NB4 (cell line): Measurements from ENCODE around the gene YWHAE.

Experiments used
- CTCF ChIP-seq: IDR thresholded peaks from one replicate; pipeline ENCODE4 v1.5.1; 2012; ENCODE audit warnings: low read depth, low read length
- MYC ChIP-seq: IDR thresholded peaks from 2 replicates; pipeline ENCODE4 v1.6.1; 2011; ENCODE audit warnings: low read depth, low read length
- POLR2A ChIP-seq: IDR thresholded peaks from 2 replicates; pipeline ENCODE4 v1.6.1; 2011; ENCODE audit warnings: mild to moderate bottlenecking; ENCODE audit not compliant: insufficient read length; ENCODE audit errors: extremely low read depth
- TF ChIP-seq, protein P1 (sequence below): IDR thresholded peaks from 2 replicates; pipeline ENCODE4 v1.6.1; 2011; ENCODE audit warnings: low read depth, low read length

DNA sequence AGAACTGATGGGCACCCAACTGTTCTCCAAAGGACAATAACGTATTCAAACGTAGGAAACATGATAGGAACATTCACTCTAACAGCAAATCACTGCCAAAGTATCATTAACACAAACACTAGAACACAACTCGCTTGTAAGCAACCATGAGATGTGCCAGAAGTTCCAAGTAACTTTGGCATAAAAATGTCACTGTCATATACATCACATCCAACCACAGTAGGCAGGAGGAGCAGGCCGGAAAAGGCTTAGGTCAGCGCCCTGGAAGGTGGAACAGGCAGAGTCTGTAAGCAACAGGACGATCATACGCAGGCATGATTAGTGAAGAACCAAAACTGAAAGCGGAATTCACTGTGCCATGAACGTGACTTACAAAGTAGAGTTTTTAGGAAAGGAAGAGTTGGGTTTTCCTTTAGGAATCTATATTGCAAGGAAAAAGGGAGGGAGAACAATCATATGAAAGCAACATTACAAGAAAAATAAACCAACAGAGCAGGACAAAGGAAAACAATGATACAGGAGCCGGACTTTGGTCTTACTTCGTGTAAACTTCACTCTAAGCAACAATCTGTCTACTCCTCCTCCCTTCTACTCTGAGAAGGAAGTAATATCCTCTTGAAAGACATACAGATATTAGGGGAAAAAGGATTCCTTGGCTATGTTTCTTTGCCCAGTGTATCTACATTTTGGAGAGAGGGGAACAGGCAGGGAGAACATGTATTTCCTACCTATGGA is 52.3 kb downstream of the YWHAE start:
- TF ChIP-seq POLR2A, result no peak
- no peak for TF ChIP-seq CTCF
- TF ChIP-seq, protein P1, sequence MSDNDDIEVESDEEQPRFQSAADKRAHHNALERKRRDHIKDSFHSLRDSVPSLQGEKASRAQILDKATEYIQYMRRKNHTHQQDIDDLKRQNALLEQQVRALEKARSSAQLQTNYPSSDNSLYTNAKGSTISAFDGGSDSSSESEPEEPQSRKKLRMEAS, result no peak
- no peak for TF ChIP-seq MYC
